GM12892 (cell line): Measurements from ENCODE around the gene CAMKK1.
"Not testable (repeated sequence)": the region's sequence is repeated elsewhere in the genome, so short reads cannot be mapped to it uniquely, and the experiment has no call there.

Experiments used
- DNase-seq: peaks from one replicate; pipeline ENCODE4 v3.0.0; 2011; ENCODE audit not compliant: insufficient read length
- FAIRE-seq: peaks from 2 replicates; lab custom pipeline; 2011; peaks lifted over from hg19 to GRCh38; lab: Jason Lieb, UNC
- POLR2A ChIP-seq: IDR thresholded peaks from 2 replicates; pipeline ENCODE4 v1.6.1; 2011; ENCODE audit warnings: low read depth, low read length, control low read depth
- POLR2AphosphoS5 ChIP-seq: IDR thresholded peaks from 2 replicates; pipeline ENCODE4 v1.6.1; 2011; ENCODE audit warnings: low read depth, low read length, control low read depth
- TAF1 ChIP-seq: IDR thresholded peaks from 2 replicates; pipeline ENCODE4 v1.6.1; 2011; ENCODE audit warnings: low read depth, mild to moderate bottlenecking, control low read depth, low read length, borderline replicate concordance

Gene CAMKK1

GRCh38 chr17:3847165-3847670 is 45.6 kb downstream of the CAMKK1 start:
- FAIRE-seq (no peak), DNase-seq (no peak)
- no peak for TF ChIP-seq POLR2AphosphoS5
- TF ChIP-seq TAF1 = no peak
- no peak for TF ChIP-seq POLR2A

- no peak for TF ChIP-seq POLR2AphosphoS5
- TF ChIP-seq TAF1 = no peak
- TF ChIP-seq POLR2A = no peak
- DNase-seq = no peak
- FAIRE-seq = no peak
These were observed 46.3 kb downstream of the CAMKK1 start for GRCh38 chr17:3846437-3847164.

GRCh38 chr17:3845621-3846436 is 47.0 kb downstream of the CAMKK1 start, which contains the start of gene NCBP3:
TSS of gene NCBP3 (minus strand) at chr17:3846246. CDS start at chr17:3846223, 23 bp downstream.
- DNase-seq = peak; percentile 94
- peak; percentile 72 for TF ChIP-seq POLR2AphosphoS5
- TF ChIP-seq TAF1 = peak; percentile 92
- TF ChIP-seq POLR2A = peak; percentile 91
- FAIRE-seq = peak; percentile 99

- no peak for TF ChIP-seq POLR2A
- no peak for TF ChIP-seq POLR2AphosphoS5
- TF ChIP-seq TAF1 = no peak
- DNase-seq (no peak), FAIRE-seq (peak; percentile 74)
These were observed 47.6 kb downstream of the CAMKK1 start for GRCh38 chr17:3845291-3845620.

- DNase-seq, FAIRE-seq: not testable (repeated sequence)
These were observed 48.3 kb downstream of the CAMKK1 start for GRCh38 chr17:3844556-3844955.

- FAIRE-seq (peak; percentile 93), DNase-seq (no peak)
- TF ChIP-seq POLR2A (no peak), TAF1 (no peak), POLR2AphosphoS5 (no peak)
These were observed 48.8 kb downstream of the CAMKK1 start for GRCh38 chr17:3843935-3844516.

- TF ChIP-seq POLR2A (no peak), TAF1 (no peak), POLR2AphosphoS5 (no peak)
- no peak for DNase-seq
- no peak for FAIRE-seq
These were observed 54.6 kb downstream of the CAMKK1 start for GRCh38 chr17:3838206-3838605.

- FAIRE-seq (no peak), DNase-seq (no peak)
- TF ChIP-seq POLR2A (no peak), POLR2AphosphoS5 (no peak), TAF1 (no peak)
These were observed 56.3 kb downstream of the CAMKK1 start for GRCh38 chr17:3836551-3836950.

- DNase-seq (no peak), FAIRE-seq (no peak)
- no peak for TF ChIP-seq TAF1
- TF ChIP-seq POLR2A = no peak
- TF ChIP-seq POLR2AphosphoS5 = no peak
These were observed 57.2 kb downstream of the CAMKK1 start for GRCh38 chr17:3835410-3836229.

- FAIRE-seq (no peak), DNase-seq (no peak)
- TF ChIP-seq POLR2A = no peak
These were observed 58.0 kb downstream of the CAMKK1 start for GRCh38 chr17:3834811-3835210.

GRCh38 chr17:3828852-3829232 is 64.0 kb downstream of the CAMKK1 start:
- TF ChIP-seq POLR2A (no peak), TAF1 (no peak)

More at GRCh38 chr17:3828852-3829232, 64.0 kb downstream of the CAMKK1 start:
- DNase-seq = no peak
- FAIRE-seq = no peak
